Measurements from ENCODE around the gene CHMP4B. TPM values are rescaled to one million over a fixed set of nuclear protein-coding genes. Genes with fewer than 3 reads are reported as not detected.

Gene CHMP4B
- total RNA-seq, 1 donor from 2014 or later: 42.8 TPM

DNA sequence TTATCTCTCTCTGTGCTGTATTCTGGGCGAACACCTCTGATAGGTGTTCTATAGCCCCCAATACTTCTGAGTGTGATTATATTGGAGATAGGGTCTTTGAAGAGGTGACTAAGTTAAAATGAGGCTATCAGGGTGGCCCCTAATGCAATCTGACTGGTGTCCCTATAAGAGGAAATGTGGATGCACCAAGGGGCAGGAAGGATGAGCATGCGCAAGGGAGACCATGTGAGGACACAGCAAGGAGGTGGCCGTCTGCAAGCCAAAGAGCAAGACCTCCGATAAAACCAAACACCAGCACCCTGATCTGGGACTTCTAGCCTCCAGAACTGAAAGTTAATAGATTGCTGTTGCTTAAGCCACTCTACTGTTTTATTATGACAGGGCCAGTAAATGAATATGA lies 69.2 kb downstream of the CHMP4B start:
- TF ChIP-seq CTCF (IDR thresholded peaks at IDR 0.05): no peak
- intact Hi-C loops (cut with DNase I): no loop called here
- H3K27me3 ChIP-seq: no peaks in the 10 kb centered on the region
- no peaks in the 10 kb centered on the region for H3K4me1 ChIP-seq
- DNase-seq (ENCODE audit: low spot score in 2 of 2): no peak
- H3K9me3 ChIP-seq: peaks cover 6 to 13% of the 10 kb centered on the region in 2 donors
- no peak overlapping the region for H3K27ac ChIP-seq
- H3K36me3 ChIP-seq: no peaks in the 10 kb centered on the region
- H3K4me3 ChIP-seq: no peak overlapping the region

GRCh38 chr20:33881989-33882388 lies 70.8 kb downstream of the CHMP4B start:
- DNase-seq (ENCODE audit: low spot score in 2 of 2): no peak
- peaks cover 6 to 13% of the 10 kb centered on the region in 2 donors for H3K9me3 ChIP-seq
- no peak for TF ChIP-seq CTCF (IDR thresholded peaks at IDR 0.05)
- intact Hi-C loops (cut with DNase I): no loop called here
- H3K27me3 ChIP-seq: no peaks in the 10 kb centered on the region
- H3K36me3 ChIP-seq: no peaks in the 10 kb centered on the region
- H3K4me3 ChIP-seq: no peak overlapping the region
- no peaks in the 10 kb centered on the region for H3K4me1 ChIP-seq
- H3K27ac ChIP-seq: no peak overlapping the region

DNA sequence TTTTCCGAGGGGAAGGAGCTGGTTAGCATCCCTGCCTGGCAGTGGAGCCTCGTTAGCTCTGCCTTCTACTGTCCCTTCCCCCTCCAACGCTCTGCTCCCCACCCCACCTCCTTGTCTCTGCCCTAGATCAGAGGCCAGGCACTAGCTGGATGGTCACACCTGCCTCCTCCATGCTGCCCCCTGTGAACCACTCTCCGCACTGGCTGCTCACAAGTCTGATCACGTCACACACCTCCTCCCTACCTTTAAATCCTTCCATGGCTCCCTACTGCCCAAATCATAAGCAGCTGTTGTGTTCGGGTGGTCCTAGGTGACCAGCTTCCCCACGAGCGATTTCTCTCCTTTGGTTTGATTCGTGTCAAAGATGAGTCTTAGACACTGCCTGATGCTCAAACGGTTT lies 71.3 kb downstream of the CHMP4B start:
- H3K36me3 ChIP-seq: no peaks in the 10 kb centered on the region
- no peaks in the 10 kb centered on the region for H3K4me1 ChIP-seq
- H3K9me3 ChIP-seq: peaks cover 6 to 13% of the 10 kb centered on the region in 2 donors
- H3K27me3 ChIP-seq: no peaks in the 10 kb centered on the region
- no peak for TF ChIP-seq CTCF (IDR thresholded peaks at IDR 0.05)
- no peak for DNase-seq (ENCODE audit: low spot score in 2 of 2)
- intact Hi-C loops (cut with DNase I): no loop called here
- no peak overlapping the region for H3K4me3 ChIP-seq
- no peak overlapping the region for H3K27ac ChIP-seq

DNA sequence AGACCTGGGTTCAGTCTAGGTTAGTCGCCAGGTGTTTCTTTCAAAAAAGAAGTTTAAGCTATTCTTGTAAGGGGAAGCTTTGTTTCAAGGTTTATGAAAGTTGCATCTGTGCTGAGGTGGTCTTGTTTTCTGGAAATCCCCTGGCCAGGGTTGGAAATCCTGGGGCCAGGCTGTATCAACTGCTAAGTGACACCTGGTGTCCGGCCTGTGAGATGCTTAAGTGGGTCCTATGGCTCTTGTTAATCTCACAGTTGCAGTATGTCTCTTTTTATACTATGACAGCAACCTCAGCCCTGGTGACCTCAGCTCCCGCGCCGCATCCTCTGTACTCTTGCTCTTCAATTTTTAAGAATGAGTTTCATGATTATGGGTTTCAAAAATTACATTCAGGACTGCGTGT lies 72.0 kb downstream of the CHMP4B start:
- no peak for DNase-seq (ENCODE audit: low spot score in 2 of 2)
- no peaks in the 10 kb centered on the region for H3K4me1 ChIP-seq
- H3K9me3 ChIP-seq: peaks cover 6 to 13% of the 10 kb centered on the region in 2 donors
- intact Hi-C loops (cut with DNase I): no loop called here
- no peak overlapping the region for H3K27ac ChIP-seq
- H3K27me3 ChIP-seq: no peaks in the 10 kb centered on the region
- no peak overlapping the region for H3K4me3 ChIP-seq
- TF ChIP-seq CTCF (IDR thresholded peaks at IDR 0.05): no peak
- H3K36me3 ChIP-seq: no peaks in the 10 kb centered on the region

DNA sequence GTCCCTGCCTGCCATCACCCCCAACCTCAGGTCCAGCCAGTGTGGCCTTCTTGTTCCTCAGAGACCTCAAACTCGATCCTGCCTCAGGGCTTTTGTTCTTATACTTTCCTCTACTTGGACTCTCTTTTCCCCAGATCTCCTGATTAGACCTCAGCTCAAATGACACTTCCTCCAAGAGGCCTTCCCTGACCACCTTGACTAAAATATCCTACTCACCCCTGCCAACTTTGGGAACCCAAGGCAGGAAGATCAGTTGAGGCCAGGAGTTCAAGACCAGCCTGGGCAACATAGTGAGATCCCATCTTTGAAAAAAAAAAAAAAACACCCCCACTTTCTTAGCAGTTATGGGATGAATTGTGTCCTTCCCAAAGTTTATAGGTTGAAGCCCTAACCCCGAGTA lies 73.5 kb downstream of the CHMP4B start:
- Histone ChIP-seq H3K4me1 (no peaks in the 10 kb centered on the region), H3K27me3 (no peaks in the 10 kb centered on the region), H3K9me3 (peaks cover 0 to 1% of the 10 kb centered on the region in 2 donors), H3K27ac (no peak overlapping the region), H3K36me3 (no peaks in the 10 kb centered on the region), H3K4me3 (no peak overlapping the region)
- intact Hi-C loops (cut with DNase I): no loop called here
- TF ChIP-seq CTCF (IDR thresholded peaks at IDR 0.05): no peak
- no peak for DNase-seq (ENCODE audit: low spot score in 2 of 2)

GRCh38 chr20:33889312-33889711 lies 78.2 kb downstream of the CHMP4B start:
- no peak overlapping the region for H3K27ac ChIP-seq
- H3K9me3 ChIP-seq: peaks cover 0 to 3% of the 10 kb centered on the region in 2 donors
- no peak for DNase-seq (ENCODE audit: low spot score in 2 of 2)
- H3K27me3 ChIP-seq: no peaks in the 10 kb centered on the region
- no peaks in the 10 kb centered on the region for H3K4me1 ChIP-seq
- no peak for TF ChIP-seq CTCF (IDR thresholded peaks at IDR 0.05)
- H3K36me3 ChIP-seq: no peaks in the 10 kb centered on the region
- intact Hi-C loops (cut with DNase I): no loop called here
- H3K4me3 ChIP-seq: no peak overlapping the region

Data from ascending aorta (tissue), 2 donors.